ENCODE measurements around the gene DOCK11. TPM values are rescaled to one million over a fixed set of nuclear protein-coding genes. Genes with fewer than 3 reads are reported as not detected.

Gene DOCK11
- total RNA-seq, 1 experiment from 2014 or later: 14.8 TPM

DNA sequence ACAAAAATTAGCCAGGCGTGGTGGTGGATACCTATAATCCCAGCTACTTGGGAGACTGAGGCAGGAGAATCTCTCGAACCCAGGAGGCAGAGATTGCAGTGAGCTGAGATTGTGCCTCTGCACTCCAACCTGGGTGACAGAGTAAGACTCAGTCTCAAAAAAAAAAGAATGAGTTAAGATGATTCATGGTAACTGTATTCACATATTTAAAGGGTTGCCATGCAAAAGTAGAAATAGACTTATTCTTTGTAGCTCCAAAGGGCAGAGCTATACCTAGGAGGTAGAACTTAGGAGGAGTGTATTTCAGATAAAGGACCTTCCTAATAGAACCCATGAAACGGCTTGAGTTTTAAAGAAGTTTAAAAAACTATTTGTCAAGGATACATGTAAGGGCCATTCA lies 127.4 kb downstream of the DOCK11 start:
- Histone ChIP-seq H3K27me3 (replicated peaks) (no peaks in the 10 kb centered on the region), H3K36me3 (no peaks in the 10 kb centered on the region), H3K4me1 (replicated peaks) (no peaks in the 10 kb centered on the region), H3K9me3 (replicated peaks) (no peaks in the 10 kb centered on the region), H3K4me3 (no peak overlapping the region), H3K27ac (no peak overlapping the region)
- no peak for DNase-seq (ENCODE audit: low read depth in 1 of 2, low spot score in 2 of 2)

- H3K36me3 ChIP-seq: no peaks in the 10 kb centered on the region
- DNase-seq (ENCODE audit: low read depth in 1 of 2, low spot score in 2 of 2): no peak
- no peak overlapping the region for H3K4me3 ChIP-seq
- no peaks in the 10 kb centered on the region for H3K4me1 ChIP-seq (replicated peaks)
- no peaks in the 10 kb centered on the region for H3K27me3 ChIP-seq (replicated peaks)
- H3K27ac ChIP-seq: no peak overlapping the region
- no peaks in the 10 kb centered on the region for H3K9me3 ChIP-seq (replicated peaks)
Measured at GRCh38 chrX:118626346-118626745, 130.7 kb downstream of the DOCK11 start.

- no peak for DNase-seq (ENCODE audit: low read depth in 1 of 2, low spot score in 2 of 2)
Measured at GRCh38 chrX:118627084-118627758, 131.6 kb downstream of the DOCK11 start.

GRCh38 chrX:118630848-118631247 lies 135.2 kb downstream of the DOCK11 start:
- H3K27ac ChIP-seq: no peak overlapping the region
- H3K27me3 ChIP-seq (replicated peaks): no peaks in the 10 kb centered on the region
- H3K9me3 ChIP-seq (replicated peaks): no peaks in the 10 kb centered on the region
- H3K36me3 ChIP-seq: no peaks in the 10 kb centered on the region
- H3K4me3 ChIP-seq: no peak overlapping the region
- H3K4me1 ChIP-seq (replicated peaks): no peaks in the 10 kb centered on the region
- no peak for DNase-seq (ENCODE audit: low read depth in 1 of 2, low spot score in 2 of 2)

More at GRCh38 chrX:118627084-118627758, 131.6 kb downstream of the DOCK11 start:
- Histone ChIP-seq H3K36me3 (no peaks in the 10 kb centered on the region), H3K4me3 (no peak overlapping the region), H3K27me3 (replicated peaks) (no peaks in the 10 kb centered on the region), H3K9me3 (replicated peaks) (no peaks in the 10 kb centered on the region), H3K27ac (no peak overlapping the region), H3K4me1 (replicated peaks) (no peaks in the 10 kb centered on the region)

- no peaks in the 10 kb centered on the region for H3K4me1 ChIP-seq (replicated peaks)
- no peak overlapping the region for H3K4me3 ChIP-seq
- no peaks in the 10 kb centered on the region for H3K9me3 ChIP-seq (replicated peaks)
- no peak for DNase-seq (ENCODE audit: low read depth in 1 of 2, low spot score in 2 of 2)
- no peaks in the 10 kb centered on the region for H3K27me3 ChIP-seq (replicated peaks)
- no peak overlapping the region for H3K27ac ChIP-seq
- H3K36me3 ChIP-seq: no peaks in the 10 kb centered on the region
Measured at GRCh38 chrX:118631586-118631985, 136.0 kb downstream of the DOCK11 start.

- H3K4me1 ChIP-seq (replicated peaks): no peaks in the 10 kb centered on the region
- no peaks in the 10 kb centered on the region for H3K36me3 ChIP-seq
- no peak overlapping the region for H3K27ac ChIP-seq
- no peaks in the 10 kb centered on the region for H3K27me3 ChIP-seq (replicated peaks)
- H3K4me3 ChIP-seq: no peak overlapping the region
- DNase-seq (ENCODE audit: low read depth in 1 of 2, low spot score in 2 of 2): no peak
- H3K9me3 ChIP-seq (replicated peaks): no peaks in the 10 kb centered on the region
Measured at GRCh38 chrX:118632862-118633261, 137.2 kb downstream of the DOCK11 start.

DNA sequence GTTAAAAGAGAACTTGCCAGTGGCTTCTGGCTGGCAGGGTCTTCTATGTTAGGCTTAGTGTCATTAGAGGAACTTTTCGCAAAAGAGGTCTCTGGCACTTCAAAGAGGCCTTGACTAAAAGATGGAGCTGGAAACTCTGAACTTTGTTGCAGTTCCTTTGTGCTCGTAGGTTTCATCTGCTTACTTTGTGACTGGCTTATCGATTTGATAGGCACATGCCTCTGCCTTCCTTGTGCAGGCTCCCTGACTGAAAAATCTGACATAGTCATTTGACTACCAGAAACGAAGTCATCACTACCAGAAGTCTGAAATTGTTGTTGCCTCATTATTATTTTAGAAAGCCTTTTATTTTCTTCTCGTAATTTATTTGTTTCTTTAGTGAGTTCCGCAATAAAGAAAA lies 137.9 kb downstream of the DOCK11 start:
- H3K27me3 ChIP-seq (replicated peaks): no peaks in the 10 kb centered on the region
- H3K27ac ChIP-seq: no peak overlapping the region
- DNase-seq (ENCODE audit: low read depth in 1 of 2, low spot score in 2 of 2): no peak
- H3K4me3 ChIP-seq: no peak overlapping the region
- no peaks in the 10 kb centered on the region for H3K9me3 ChIP-seq (replicated peaks)
- H3K4me1 ChIP-seq (replicated peaks): no peaks in the 10 kb centered on the region
- H3K36me3 ChIP-seq: no peaks in the 10 kb centered on the region

DNA sequence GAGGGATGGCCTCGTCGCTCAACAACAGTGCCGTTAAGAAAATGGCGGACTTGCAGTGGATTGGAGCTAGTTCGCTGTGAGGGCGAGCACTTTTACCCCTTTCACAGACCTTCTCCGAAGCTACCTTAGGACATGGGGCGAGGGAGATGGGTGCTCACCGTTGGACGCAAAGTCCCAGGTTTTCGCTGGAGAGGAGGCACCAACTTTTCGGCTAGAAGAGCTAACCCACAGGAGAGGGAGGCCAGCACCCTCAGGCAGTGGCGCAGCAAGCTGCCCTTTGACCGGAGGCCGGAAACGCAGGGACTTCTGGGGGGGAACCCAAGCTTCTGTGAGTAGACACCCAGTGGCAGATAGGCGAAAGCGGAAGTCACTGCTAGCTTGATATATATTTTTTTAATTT lies 138.7 kb downstream of the DOCK11 start:
- Histone ChIP-seq H3K27me3 (replicated peaks) (no peaks in the 10 kb centered on the region), H3K36me3 (no peaks in the 10 kb centered on the region), H3K9me3 (replicated peaks) (no peaks in the 10 kb centered on the region), H3K4me3 (no peak overlapping the region), H3K4me1 (replicated peaks) (no peaks in the 10 kb centered on the region), H3K27ac (no peak overlapping the region)
- DNase-seq (ENCODE audit: low read depth in 1 of 2, low spot score in 2 of 2): no peak

DNA sequence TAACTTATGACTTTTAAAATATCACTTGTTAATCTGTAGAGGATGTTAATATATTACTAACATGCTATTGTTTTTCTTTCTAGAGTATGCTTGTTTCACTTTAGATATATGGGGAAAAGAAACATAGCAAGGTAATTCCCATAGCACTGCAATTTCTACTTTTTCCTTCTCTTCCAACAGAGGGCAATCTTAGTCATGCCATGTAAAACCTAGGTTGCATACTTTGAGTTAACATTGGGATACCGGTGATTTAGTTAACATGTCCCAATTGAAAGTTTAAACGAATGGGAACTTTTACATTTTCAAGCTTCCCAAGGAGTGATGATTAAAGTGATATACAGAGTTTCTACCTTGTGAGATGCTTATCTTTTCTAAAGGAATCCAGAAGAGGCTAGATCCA lies 142.4 kb downstream of the DOCK11 start:
- Histone ChIP-seq H3K27ac (no peak overlapping the region), H3K27me3 (replicated peaks) (no peaks in the 10 kb centered on the region), H3K9me3 (replicated peaks) (no peaks in the 10 kb centered on the region), H3K4me3 (no peak overlapping the region), H3K4me1 (replicated peaks) (no peaks in the 10 kb centered on the region), H3K36me3 (no peaks in the 10 kb centered on the region)
- no peak for DNase-seq (ENCODE audit: low read depth in 1 of 2, low spot score in 2 of 2)

- DNase-seq (ENCODE audit: low read depth in 1 of 2, low spot score in 2 of 2): no peak
- H3K9me3 ChIP-seq (replicated peaks): no peaks in the 10 kb centered on the region
- H3K4me3 ChIP-seq: no peak overlapping the region
- no peaks in the 10 kb centered on the region for H3K27me3 ChIP-seq (replicated peaks)
- no peaks in the 10 kb centered on the region for H3K4me1 ChIP-seq (replicated peaks)
- H3K36me3 ChIP-seq: no peaks in the 10 kb centered on the region
- no peak overlapping the region for H3K27ac ChIP-seq
Measured at GRCh38 chrX:118644378-118644777, 148.8 kb downstream of the DOCK11 start.

DNA sequence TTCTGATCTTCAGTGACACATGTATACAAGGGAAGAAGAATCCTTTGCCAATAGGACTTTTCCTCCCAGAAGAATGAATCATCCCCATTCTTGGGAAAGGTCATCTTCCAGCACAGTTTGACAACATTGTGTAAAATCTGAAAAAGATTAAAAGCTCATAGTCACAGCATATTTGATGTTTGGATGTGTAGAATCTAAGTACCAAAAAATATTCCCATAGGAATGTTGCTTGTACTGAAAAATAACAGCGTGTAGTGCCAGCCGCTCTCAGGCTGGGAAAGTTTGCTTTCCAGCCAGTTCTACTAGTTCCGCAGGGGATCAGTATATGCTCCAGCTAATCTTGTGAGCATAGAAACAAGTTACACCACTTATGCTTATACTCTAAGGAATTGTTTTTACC lies 157.1 kb downstream of the DOCK11 start:
- Histone ChIP-seq H3K27ac (no peak overlapping the region), H3K27me3 (replicated peaks) (no peaks in the 10 kb centered on the region), H3K36me3 (no peaks in the 10 kb centered on the region), H3K4me3 (no peak overlapping the region), H3K9me3 (replicated peaks) (no peaks in the 10 kb centered on the region), H3K4me1 (replicated peaks) (no peaks in the 10 kb centered on the region)
- no peak for DNase-seq (ENCODE audit: low read depth in 1 of 2, low spot score in 2 of 2)

GRCh38 chrX:118654331-118654730 lies 158.7 kb downstream of the DOCK11 start:
- Histone ChIP-seq H3K9me3 (replicated peaks) (no peaks in the 10 kb centered on the region), H3K36me3 (no peaks in the 10 kb centered on the region), H3K27me3 (replicated peaks) (no peaks in the 10 kb centered on the region), H3K4me1 (replicated peaks) (no peaks in the 10 kb centered on the region), H3K27ac (no peak overlapping the region), H3K4me3 (no peak overlapping the region)
- no peak for DNase-seq (ENCODE audit: low read depth in 1 of 2, low spot score in 2 of 2)

DNA sequence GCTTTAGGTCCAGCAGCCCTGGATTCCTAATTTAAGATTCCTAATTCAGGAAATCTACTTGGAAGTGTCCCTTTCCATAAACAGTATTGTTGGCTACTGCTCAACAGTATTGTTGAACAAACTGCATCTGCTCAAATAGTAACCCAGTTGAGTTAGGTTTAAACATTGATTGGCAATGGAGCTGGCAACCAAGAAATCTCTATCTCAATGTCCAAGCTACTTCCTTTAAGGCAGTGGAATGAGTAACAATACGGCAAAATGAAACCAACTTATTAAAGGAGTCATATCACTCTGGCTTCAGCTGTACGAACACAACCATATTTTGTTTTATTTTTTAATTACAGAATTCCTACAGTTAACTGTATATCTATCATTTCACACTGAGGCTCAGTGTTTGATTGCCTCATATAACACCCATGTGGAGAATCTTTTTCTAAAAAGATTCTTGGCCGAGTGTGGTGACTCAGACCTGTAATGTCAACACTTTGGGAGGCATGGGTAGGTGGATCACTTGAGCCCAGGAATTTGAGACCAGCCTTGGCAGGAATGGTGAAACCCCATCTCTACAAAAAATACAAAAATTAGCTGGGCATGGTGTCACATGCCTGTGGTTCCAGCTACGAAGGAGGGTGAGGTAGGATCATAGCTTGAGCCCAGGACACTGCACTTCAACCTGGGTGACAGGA lies 160.1 kb downstream of the DOCK11 start:
- no peak overlapping the region for H3K27ac ChIP-seq
- DNase-seq (ENCODE audit: low read depth in 1 of 2, low spot score in 2 of 2): peak in 1 of 2 experiments; percentile 5

GRCh38 chrX:118657413-118657812 lies 161.8 kb downstream of the DOCK11 start:
- no peak for DNase-seq (ENCODE audit: low read depth in 1 of 2, low spot score in 2 of 2)
- no peak overlapping the region for H3K27ac ChIP-seq
- no peak overlapping the region for H3K4me3 ChIP-seq
- no peaks in the 10 kb centered on the region for H3K36me3 ChIP-seq
- no peaks in the 10 kb centered on the region for H3K9me3 ChIP-seq (replicated peaks)
- no peaks in the 10 kb centered on the region for H3K27me3 ChIP-seq (replicated peaks)
- no peaks in the 10 kb centered on the region for H3K4me1 ChIP-seq (replicated peaks)

More for the DNA sequence above, 160.1 kb downstream of the DOCK11 start:
- Histone ChIP-seq H3K4me1 (replicated peaks) (no peaks in the 10 kb centered on the region), H3K4me3 (no peak overlapping the region), H3K9me3 (replicated peaks) (no peaks in the 10 kb centered on the region), H3K27me3 (replicated peaks) (no peaks in the 10 kb centered on the region), H3K36me3 (no peaks in the 10 kb centered on the region)

Measured in SJSA1 (cell line).